CD4-positive, alpha-beta T cell treated with Interleukin-15 for 1 hour (primary cell): Measurements from ENCODE around the gene BDP1.
"Not testable (repeated sequence)": the region's sequence is repeated elsewhere in the genome, so short reads cannot be mapped to it uniquely, and the experiment has no call there.

Experiments used
- DNase-seq: peaks from one replicate; pipeline ENCODE4 v3.0.0-alpha.2; 2020

Gene BDP1

DNA sequence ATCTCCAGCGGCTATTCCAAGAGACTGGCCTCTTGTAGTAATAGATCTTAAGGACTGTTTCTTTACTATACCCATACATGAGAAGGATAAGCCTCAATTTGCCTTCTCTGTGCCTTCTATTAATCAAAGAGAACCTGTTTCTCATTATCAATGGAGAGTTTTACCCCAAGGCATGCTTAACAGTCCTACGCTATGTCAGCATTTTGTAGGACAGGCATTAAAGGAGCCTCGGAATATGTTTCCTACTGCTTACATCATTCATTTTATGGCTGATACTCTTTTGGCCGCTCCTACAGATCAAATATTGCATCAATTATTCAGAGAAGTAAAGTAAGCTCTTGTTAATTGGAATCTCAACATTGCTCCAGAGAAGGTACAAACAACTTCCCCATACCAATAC lies 120.1 kb downstream of the BDP1 start:
- DNase-seq, result not testable (repeated sequence)

DNA sequence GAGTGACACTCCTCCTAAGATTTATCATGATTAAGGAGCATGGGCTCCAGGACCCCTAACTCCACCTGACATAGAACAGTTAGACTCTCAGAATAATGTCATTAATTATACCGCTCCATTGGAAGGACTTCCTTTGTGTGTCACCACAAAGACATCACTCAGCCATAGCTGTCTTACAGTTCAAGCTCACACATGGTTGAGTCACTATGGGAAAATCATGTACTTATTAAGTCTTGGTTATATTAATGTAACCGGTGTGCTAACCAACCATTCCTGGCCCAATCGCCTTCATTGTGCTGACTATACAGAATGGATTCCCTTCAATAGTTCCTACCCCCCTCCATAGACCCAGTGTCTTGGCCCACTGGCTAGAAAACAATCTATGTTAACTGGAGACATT lies 120.8 kb downstream of the BDP1 start:
- no peak for DNase-seq

DNA sequence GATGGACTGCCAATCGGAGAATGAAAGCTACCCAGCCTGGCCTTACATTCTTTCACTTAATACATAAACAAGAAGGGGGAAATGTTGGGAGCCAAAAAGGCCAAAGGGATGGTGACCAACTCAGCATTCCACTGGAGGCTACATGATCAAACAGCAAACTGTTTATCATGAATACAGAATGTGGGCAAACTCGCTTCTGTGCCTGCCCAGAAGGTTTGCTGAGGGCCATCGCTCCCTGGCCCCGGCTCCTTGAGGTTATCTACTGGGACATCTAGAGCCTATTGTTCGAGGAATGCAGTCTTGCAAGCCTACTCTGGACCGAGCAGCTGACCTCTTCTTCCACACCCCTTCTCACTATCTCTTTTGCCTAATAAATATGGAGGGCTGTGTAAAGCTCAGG lies 122.4 kb downstream of the BDP1 start:
- DNase-seq, result not testable (repeated sequence)

DNA sequence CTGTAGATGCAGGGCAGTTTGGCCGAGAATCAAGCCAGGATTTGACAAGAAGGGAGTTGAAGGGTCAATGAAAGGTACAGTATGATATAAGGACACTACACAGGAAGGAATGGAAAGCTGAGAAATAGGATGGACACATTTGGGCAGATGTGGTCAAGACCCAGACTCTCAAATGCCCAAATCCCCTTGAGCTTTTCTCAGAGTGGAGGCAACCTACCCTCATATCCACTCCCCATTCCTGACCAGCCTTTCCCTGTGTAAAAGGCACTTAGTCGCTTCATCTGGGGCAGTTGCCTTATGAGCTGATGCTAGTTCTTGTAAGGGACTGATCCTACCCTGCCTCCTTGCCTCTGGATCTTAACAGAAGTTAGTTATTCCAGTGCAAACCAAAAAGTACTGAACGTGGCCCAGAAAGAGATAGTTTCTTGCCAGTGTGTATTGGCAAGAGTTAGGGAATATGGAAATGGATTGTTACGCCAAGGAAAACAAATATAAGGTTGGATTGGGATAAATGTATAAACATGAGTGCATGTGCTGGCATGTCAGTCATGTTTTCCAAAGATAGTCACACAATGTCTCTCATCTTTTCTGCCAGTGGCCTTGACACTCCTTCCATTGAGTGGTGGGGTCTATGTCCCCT lies 127.6 kb downstream of the BDP1 start:
- no peak for DNase-seq

DNA sequence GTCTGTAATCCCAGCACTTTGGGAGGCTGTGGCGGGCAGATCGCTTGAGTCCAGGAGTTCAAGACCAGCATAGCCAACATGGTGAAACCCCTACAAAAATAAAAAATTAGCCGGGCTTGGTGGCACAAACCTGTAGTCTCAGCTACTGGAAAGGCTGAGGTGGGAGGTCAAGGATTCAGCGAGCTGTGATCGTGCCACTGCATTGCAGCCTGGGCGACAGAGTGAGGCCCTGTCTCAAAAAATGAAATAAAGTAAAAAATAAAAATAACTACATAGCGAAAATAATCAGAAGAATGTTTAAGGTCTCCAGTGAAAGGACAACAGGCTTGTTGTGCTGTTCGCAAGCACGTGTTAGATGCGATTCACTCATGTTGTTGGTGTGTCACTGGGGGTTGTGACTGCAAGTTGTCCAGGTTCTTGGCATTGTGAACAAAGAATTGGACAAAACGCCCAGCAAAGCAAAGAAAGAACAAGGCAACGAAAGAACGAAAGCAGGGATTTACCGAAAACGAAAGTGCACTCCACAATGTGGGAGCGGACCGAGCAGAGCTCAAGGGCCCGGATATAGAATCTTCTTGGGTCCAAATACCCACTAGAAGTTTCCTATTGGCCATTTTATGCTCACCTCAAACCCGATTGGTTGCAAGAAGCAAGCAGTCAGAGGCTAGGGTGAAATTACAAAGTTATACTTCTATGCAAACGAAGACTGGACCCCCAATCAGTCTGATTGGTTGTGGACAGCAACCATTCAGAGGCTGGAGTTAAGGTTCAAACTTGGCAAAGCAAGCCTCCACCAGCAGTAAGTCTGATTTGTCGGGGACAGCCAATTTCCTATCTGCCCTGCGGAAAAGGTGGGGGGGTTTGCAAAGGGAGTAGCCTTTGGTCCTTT lies 130.8 kb downstream of the BDP1 start:
- no peak for DNase-seq

DNA sequence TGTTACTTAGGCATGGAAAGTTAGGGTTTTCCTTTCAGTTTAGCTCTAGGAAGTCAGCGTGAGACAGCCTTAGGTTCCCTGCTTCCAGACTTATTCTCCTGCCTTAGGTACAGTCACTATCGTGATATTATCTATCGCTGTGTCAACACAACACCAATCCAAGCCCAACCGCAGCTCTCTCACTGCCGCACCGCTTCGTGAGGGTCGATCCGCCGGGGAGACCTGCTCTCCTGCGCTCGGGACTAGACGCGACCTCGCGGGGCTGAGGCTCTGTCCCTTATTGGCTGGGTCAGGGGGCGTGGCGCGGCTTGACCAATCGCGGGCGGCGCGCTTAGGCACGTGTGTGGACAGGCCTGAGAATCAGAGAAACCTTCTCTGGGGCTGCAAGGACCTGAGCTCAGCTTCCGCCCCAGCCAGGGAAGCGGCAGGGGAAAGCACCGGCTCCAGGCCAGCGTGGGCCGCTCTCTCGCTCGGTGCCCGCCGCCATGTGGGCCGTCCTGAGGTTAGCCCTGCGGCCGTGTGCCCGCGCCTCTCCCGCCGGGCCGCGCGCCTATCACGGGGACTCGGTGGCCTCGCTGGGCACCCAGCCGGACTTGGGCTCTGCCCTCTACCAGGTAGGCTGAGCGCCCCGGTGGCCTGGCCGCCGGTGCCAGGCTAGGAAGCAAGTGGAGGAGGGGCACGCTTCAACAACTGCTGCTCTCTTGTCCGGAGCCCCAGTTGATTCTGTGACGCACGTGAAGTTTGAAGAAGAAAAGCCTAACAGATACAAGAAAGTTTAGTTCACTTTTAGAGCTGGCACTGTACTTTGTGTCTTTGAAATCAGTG lies 131.7 kb downstream of the BDP1 start, which contains the start of gene MCCC2:
TSS of gene MCCC2 (plus strand) at position 400 of the 825 bp plus-strand sequence. CDS start at position 486, 86 bp downstream.
- DNase-seq, result peak; percentile 97

DNA sequence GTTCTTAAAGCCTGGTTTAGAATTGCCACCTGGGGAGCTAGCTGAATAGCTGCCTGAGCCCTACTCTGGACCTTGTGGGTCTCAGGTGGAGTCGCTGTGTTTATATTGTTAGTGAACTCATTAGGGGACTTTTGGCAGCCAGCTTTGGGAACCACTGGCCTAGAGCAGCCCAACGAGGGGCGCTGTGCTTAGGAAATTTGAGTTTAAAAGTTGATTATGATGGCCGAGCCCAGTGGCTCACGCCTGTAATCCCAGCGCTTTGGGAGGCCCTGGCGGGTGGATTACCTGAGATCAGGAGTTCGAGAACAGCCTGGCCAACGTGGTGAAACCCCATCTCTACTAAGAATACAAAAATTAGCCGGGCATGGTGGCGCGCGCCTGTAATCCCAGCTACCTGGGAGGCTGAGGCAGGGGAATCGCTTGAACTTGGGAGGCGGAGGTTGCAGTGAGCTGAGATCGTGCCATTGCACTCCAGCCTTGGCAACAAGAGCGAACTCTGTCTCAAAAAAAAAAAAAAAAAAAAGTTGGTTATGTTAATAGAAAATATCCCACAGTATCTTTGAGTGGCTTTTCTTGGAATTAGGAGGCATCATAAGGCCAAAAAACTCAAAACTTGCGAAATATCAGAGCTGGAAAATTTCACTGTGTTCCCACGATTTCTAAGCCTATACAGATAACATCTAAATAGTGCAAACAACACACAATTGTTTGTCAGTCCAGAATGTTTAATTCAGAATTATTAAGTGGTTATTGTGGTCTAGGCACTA lies 132.5 kb downstream of the BDP1 start:
- DNase-seq, result no peak

DNA sequence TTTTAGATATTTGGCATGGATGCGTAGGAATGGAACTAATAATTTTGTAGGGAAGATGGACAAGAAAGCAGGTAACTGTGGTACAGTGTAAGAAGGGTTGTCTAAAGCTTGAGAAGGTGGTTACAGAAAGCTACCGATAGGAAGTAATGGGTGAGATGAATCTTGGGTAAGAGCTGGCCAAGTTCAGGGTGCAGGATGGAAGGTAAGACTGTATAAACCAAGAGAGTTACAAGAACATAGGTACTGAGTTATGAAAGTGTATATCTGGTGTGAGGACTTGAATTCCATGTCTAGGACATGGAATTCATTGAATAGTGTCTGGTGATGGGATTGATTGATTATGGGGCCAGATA lies 133.1 kb downstream of the BDP1 start:
- no peak for DNase-seq

DNA sequence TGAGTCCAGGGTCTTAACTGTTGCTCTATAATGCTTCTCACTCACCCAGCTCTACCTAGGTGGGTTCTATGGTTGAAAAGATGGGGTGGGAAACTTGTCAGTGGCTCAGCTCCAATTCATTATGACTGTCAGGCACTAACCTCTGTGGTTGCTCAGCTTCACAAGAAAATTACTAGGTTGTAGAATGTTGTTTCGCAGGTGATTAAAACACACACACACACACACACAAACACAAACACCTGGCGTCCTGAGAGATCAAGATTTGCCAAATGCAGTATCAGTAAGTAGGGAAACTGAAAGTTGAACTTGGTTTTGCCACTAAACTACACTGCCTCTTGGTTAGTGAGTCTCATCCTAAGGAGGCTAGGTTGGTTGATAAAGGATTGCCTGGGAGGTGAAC lies 134.5 kb downstream of the BDP1 start:
- no peak for DNase-seq

DNA sequence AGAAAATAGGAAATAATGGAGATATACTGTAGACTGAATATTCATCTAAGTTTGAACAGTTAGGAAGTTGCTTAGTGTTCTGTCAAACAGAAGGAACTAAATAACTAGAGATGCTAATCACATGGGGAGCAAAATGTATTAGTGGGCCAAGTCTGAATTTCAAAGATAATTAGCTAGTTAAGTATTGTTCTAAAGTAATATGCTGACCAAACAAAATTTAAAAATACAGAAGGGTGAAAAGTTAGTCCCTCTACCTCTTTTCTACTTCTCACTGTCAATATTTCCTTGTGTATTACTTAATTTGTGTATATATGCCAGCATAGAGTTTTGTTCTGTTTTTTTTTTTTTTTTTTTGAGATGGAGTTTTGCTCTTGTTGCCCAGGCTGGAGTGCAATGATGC lies 135.6 kb downstream of the BDP1 start:
- no peak for DNase-seq

DNA sequence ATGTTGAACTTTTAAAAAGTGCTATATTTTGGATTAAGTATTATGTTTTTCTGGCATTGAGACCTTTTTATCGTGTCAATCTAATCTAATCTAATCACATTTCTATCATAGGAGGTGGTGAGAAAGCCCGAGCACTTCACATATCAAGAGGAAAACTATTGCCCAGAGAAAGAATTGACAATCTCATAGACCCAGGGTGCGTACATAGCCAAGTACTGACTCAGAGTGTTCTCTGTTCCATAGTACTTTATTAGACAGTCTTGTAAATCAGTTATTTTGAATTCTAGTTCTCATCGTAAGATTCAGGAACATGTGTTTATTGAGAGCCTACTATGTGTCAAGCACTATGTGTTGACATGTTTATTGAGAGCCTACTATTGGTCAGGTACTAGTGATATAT lies 140.7 kb downstream of the BDP1 start:
- DNase-seq, result no peak

DNA sequence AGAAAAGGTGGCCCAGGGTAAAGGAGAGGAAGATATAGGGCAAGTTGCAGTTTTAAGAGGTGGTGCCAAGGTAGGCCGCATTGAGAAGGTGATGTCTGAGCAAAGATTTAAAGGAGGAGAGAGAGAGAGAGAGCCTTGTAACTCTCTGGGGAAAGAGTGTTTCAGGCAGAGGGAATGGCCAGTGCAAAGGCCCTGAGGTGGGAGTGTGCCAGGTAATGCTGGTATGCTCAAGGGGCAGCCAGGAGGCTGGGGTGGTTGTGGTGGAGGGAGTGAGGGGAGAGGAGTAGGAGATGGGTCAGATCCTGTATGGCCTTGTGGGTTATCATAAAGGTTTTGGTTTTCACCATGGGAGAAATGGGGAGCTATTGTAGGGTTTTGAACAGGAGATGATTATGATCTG lies 141.6 kb downstream of the BDP1 start:
- no peak for DNase-seq

DNA sequence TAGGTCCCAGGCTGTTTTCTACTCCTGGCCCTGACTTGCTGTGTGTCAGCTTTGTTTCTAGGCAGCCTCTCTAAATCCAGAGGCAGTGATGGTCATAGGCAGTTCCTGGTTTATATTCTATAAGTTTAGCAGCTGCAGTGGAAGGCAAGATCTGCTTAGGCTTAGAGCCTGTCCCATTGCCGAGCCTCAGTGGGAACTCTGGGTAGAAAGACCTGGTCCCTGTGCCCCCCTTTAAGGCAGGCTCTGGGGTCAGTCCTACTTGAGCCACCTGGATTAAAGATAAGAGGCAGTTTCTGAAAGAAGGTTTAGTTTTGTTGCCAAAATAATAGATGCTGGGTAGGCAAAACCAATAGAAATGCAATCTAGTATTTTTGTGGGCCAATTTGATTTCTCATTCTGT lies 145.3 kb downstream of the BDP1 start:
- no peak for DNase-seq

DNA sequence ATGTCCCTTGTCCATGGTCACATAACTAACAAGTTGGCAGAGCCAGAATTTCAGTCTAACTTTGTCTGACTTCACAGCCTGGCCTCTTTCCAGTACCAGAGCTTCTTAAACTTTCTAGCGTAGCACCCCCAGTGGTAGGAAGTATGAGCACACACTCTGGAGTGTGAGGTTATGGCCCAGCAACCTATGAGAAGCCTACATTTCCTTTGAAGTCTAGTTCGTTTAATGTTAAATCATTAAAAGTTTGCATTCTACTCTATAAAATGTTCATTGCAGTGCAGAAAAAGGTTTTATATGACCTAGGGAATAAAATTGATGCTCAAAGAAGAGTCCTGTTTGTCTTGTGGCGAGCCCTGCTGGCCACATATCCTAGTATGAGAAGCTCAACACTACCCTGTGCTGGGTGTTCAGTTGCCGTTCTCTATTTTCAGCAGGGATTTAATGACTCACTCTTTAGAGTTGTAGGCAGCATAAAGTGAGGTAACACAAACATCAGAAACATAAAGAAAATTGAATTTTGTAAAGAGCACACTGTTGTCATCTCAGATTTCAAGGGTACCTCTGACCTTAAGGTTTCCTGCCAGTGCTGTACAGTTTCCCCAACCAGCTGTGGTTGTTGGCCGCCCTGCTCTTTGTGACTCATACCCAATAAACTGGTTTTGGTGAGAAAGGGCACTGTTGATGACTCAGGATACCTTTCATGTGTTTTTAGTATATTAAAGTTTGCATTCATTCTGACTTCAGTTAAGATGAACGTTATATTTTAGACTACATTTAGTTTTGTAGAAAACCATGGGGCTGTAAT lies 146.0 kb downstream of the BDP1 start:
- DNase-seq, result peak; percentile 54

DNA sequence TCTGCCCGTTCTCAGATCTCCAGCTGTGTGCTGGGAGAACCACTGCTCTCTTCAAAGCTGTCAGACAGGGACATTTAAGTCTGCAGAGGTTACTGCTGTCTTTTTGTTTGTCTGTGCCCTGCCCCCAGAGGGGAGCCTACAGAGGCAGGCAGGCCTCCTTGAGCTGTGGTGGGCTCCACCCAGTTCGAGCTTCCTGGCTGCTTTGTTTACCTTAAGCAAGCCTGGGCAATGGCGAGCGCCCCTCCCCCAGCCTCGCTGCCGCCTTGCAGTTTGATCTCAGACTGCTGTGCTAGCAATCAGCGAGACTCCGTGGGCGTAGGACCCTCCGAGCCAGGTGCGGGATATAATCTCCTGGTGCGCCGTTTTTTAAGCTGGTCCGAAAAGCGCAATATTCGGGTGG lies 154.5 kb downstream of the BDP1 start:
- DNase-seq, result not testable (repeated sequence)

DNA sequence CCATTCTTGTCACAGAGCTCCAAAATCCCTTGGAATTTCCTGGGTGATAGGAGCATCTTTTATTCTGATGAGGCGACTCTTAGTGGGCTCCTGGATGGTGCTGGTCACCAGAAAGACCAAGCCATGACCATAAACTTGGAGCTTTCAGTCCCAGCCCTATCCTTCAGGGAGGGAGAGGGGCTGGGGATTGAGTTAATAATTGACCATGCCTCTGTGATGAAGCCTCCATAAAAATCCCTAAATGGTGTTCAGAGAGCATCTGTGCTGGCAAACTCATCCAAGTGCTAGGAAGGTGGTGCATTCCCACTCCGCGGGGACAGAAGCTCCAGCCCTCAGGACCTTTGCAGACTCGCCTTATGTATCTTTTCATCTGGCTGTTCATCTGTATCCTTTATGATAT lies 160.4 kb downstream of the BDP1 start:
- DNase-seq, result no peak
